ENCODE results near the gene XK. TPM values are rescaled to one million over a fixed set of nuclear protein-coding genes. Genes with fewer than 3 reads are reported as not detected.

XK gene
- total and polyA plus RNA-seq, 10 of the 15 experiments (the other 5 are each of a cell fraction or from before 2014, with no cell fraction given), result not detected

- no peak overlapping the region for H3K27ac ChIP-seq (ENCODE audit: control insufficient read depth, insufficient read depth)
- ChIA-PET CTCF (no interaction called here), RAD21 (ENCODE audit: unreplicated experiment) (no interaction called here), SMC1A (ENCODE audit: uncharacterized antibody, unreplicated experiment) (no interaction called here), POLR2A (no interaction called here)
- ATAC-seq (no peak), DNase-seq (ENCODE audit: low read depth, low spot score) (no peak), FAIRE-seq (no peak)
- H3K9me3 ChIP-seq (replicated peaks; ENCODE audit: control insufficient read depth, insufficient read depth, low read length), result no peaks in the 10 kb centered on the region
- intact Hi-C loops (cut with micrococcal nuclease; ENCODE audit: unreplicated experiment), result loop anchor here (10.0 kb wide), 1 partner anchor 182 kb away; no protein-coding TSS in a partner anchor
- TF ChIP-seq NFXL1 (IDR thresholded peaks at IDR 0.05; ENCODE audit: borderline replicate concordance) (no peak), ZZZ3 (IDR thresholded peaks at IDR 0.05; ENCODE audit: control insufficient read depth, insufficient read length, low read depth) (no peak), CREB1 (IDR thresholded peaks at IDR 0.05; ENCODE audit: low read depth) (no peak), HCFC1 (IDR thresholded peaks at IDR 0.05; ENCODE audit: low read length) (no peak), ESRRA (IDR thresholded peaks at IDR 0.05; ENCODE audit: low read length) (no peak), ZNF622 (IDR thresholded peaks at IDR 0.05) (no peak), ASH2L (IDR thresholded peaks at IDR 0.05; ENCODE audit: borderline replicate concordance, low read depth) (no peak), SUZ12 (IDR thresholded peaks at IDR 0.05; ENCODE audit: unreplicated experiment) (no peak), IRF5 (IDR thresholded peaks at IDR 0.05; ENCODE audit: borderline replicate concordance) (no peak), PML (IDR thresholded peaks at IDR 0.05; ENCODE audit: low read length) (no peak), CHD2 (IDR thresholded peaks at IDR 0.05; ENCODE audit: borderline replicate concordance, low read depth, low read length) (no peak), SIX5 (IDR thresholded peaks at IDR 0.05; ENCODE audit: low read depth, low read length, severe bottlenecking) (no peak), NR2C2 (IDR thresholded peaks at IDR 0.05; ENCODE audit: borderline replicate concordance, control insufficient read depth, insufficient read length, low read depth) (no peak), SP1 (IDR thresholded peaks at IDR 0.05; ENCODE audit: low read depth, low read length) (no peak), KAT2A (conservative IDR thresholded peaks at IDR 0.05; ENCODE audit: control insufficient read depth, low read depth, low read length) (no peak)
- H3K9ac ChIP-seq (ENCODE audit: control insufficient read depth, insufficient read depth, low read length), result no peak overlapping the region
- 25% methylated on average over 1 of the region's 1 CpG for WGBS (ENCODE audit: insufficient coverage, insufficient replicate concordance, low lambda C conversion rate, missing lambda C conversion rate)
- in situ Hi-C loops (cut with MboI), result no loop called here
- no peaks in the 10 kb centered on the region for H3K79me2 ChIP-seq (ENCODE audit: control insufficient read depth, insufficient read depth, low read length)
- H3K4me2 ChIP-seq (ENCODE audit: control insufficient read depth, insufficient read depth), result no peak overlapping the region
- H3K4me1 ChIP-seq (ENCODE audit: control insufficient read depth, insufficient read depth, low read length), result no peaks in the 10 kb centered on the region
- no peak overlapping the region for H2AFZ ChIP-seq (ENCODE audit: control insufficient read depth, low read depth, low read length)
- no peak overlapping the region for H3K4me3 ChIP-seq
- H4K20me1 ChIP-seq (ENCODE audit: control insufficient read depth, insufficient read depth), result no peaks in the 10 kb centered on the region
- 0 out of 4 replicates have a peak, but pooled peaks cover 0 to 3% of the 10 kb centered on the region in 2 experiments for H3K27me3 ChIP-seq (replicated peaks in 1 of 2; ENCODE audit: control insufficient read depth in 2 of 2, insufficient read depth in 2 of 2, low read length in 1 of 2)
- no TSS peak for BruUV-seq (replicated peaks)
- H3K36me3 ChIP-seq (ENCODE audit: control insufficient read depth in 2 of 2, insufficient read depth in 2 of 2, low read length in 1 of 2), result no peaks in the 10 kb centered on the region
Measured at GRCh38 chrX:37697169-37697760, 11.7 kb downstream of the XK start.
